Liver (tissue), 9 donors: Measurements from ENCODE around the gene RNPEPL1. TPM values are rescaled to one million over a fixed set of nuclear protein-coding genes. Genes with fewer than 3 reads are reported as not detected.

Experiments used
- DNase-seq: peaks from one replicate; pipeline ENCODE4 v3.0.0-alpha.2; 2017; ENCODE audit warnings: low spot score
- H3K27ac ChIP-seq, 2 donors: one replicate each; pipeline ENCODE4 v1.7.0; 2013; ENCODE audit warnings: inconsistent platforms in 2 of 2, low read length in 2 of 2, control low read depth in 1 of 2, low read depth in 1 of 2, mild to moderate bottlenecking in 1 of 2
- H3K27me3 ChIP-seq, 4 donors: one replicate each; pipeline versions ENCODE4 v1.6.1 to v1.7.0; 2013; ENCODE audit warnings: low read length in 3 of 4, inconsistent platforms in 1 of 4, mild to moderate bottlenecking in 1 of 4, moderate library complexity in 1 of 4; ENCODE audit not compliant: control insufficient read depth in 4 of 4, insufficient read depth in 4 of 4
- H3K36me3 ChIP-seq, 4 donors: one replicate each; pipeline versions ENCODE4 v1.6.1 to v1.7.0; 2013; ENCODE audit warnings: low read length in 3 of 4, mild to moderate bottlenecking in 3 of 4, low read depth in 1 of 4, moderate library complexity in 1 of 4; ENCODE audit not compliant: control insufficient read depth in 4 of 4, insufficient read depth in 3 of 4
- H3K4me1 ChIP-seq, 4 donors: one replicate each; pipeline versions ENCODE4 v1.6.1 to v1.7.0; 2013; ENCODE audit warnings: low read length in 3 of 4, mild to moderate bottlenecking in 3 of 4, moderate library complexity in 1 of 4; ENCODE audit not compliant: control insufficient read depth in 4 of 4, insufficient read depth in 4 of 4
- H3K4me3 ChIP-seq, 3 donors: one replicate each; pipeline versions ENCODE4 v1.6.1 to v1.7.0; 2013; ENCODE audit warnings: low read length in 3 of 3, control low read depth in 1 of 3, low read depth in 1 of 3, mild to moderate bottlenecking in 1 of 3
- H3K9ac ChIP-seq, 2 donors: one replicate each; pipeline ENCODE4 v1.7.0; 2013; ENCODE audit warnings: low read length in 2 of 2, mild to moderate bottlenecking in 2 of 2, moderate library complexity in 2 of 2, control low read depth in 1 of 2, low read depth in 1 of 2
- H3K9me3 ChIP-seq, 4 donors: one replicate each; pipeline versions ENCODE4 v1.6.1 to v1.7.0; 2013; ENCODE audit warnings: low read length in 3 of 4; ENCODE audit not compliant: control insufficient read depth in 4 of 4
- GABPA ChIP-seq, 2 donors: IDR thresholded peaks in 1 of 2; conservative IDR thresholded peaks in 1 of 2; 2 replicates each; pipeline ENCODE4 v1.6.1; 2016; ENCODE audit warnings: antibody characterized with exemption in 2 of 2, mild to moderate bottlenecking in 1 of 2, moderate library complexity in 1 of 2
- JUND ChIP-seq, 2 donors: IDR thresholded peaks; 2 replicates each; pipeline ENCODE4 v1.6.1; 2016; ENCODE audit warnings: antibody characterized with exemption in 2 of 2
- SP1 ChIP-seq: IDR thresholded peaks from 2 replicates; pipeline ENCODE4 v1.6.1; 2018; ENCODE audit warnings: antibody characterized with exemption, mild to moderate bottlenecking
- TAF1 ChIP-seq: conservative IDR thresholded peaks from 2 replicates; pipeline ENCODE4 v1.6.1; 2016; ENCODE audit warnings: antibody characterized with exemption, mild to moderate bottlenecking
- YY1 ChIP-seq: IDR thresholded peaks from 2 replicates; pipeline ENCODE4 v1.6.1; 2016; ENCODE audit warnings: antibody characterized with exemption, mild to moderate bottlenecking
- ZBTB33 ChIP-seq: IDR thresholded peaks from 2 replicates; pipeline ENCODE4 v1.6.1; 2016; ENCODE audit warnings: antibody characterized with exemption
- WGBS: extraction: QIAGEN DNeasy Blood & Tissue Kit; methylation state at CpG from one replicate; pipeline ENCODE4 v1.1.7; 2013; 5-methylcytosine and 5-hydroxymethylcytosine counted together
- polyA plus RNA-seq, 2 donors: library from polyadenylated mRNA; stranded (reverse) in 1 of 2; unstranded in 1 of 2; fragments of 200-250 nt in 1 of 2; fragments of >200 nt in 1 of 2; fragmentation: Nextera tagmentation in 1 of 2; extraction: Ambion mirVana in 1 of 2; gene quantifications; one replicate each; pipeline versions ENCODE4 v1.2.1 to v1.2.3, GENCODE V29; 2013 to 2015
- total RNA-seq, 2 donors: library from RNA; depleted of rRNA; stranded (reverse); fragments of >200 nt; gene quantifications; one replicate each; pipeline ENCODE4 v1.2.3, GENCODE V29; 2014
- TF ChIP-seq, protein P1 (sequence below): IDR thresholded peaks from 2 replicates; pipeline ENCODE4 v1.6.1; 2016; ENCODE audit warnings: antibody characterized with exemption, mild to moderate bottlenecking
- donor health status: healthy.
- donor health status: healthy.
- donor health status: healthy.
- donor health status: healthy.
- donor health status: healthy.

Gene RNPEPL1
- total and polyA plus RNA-seq, 4 donors: 24.8 to 43.9 (median 29.4) TPM

DNA sequence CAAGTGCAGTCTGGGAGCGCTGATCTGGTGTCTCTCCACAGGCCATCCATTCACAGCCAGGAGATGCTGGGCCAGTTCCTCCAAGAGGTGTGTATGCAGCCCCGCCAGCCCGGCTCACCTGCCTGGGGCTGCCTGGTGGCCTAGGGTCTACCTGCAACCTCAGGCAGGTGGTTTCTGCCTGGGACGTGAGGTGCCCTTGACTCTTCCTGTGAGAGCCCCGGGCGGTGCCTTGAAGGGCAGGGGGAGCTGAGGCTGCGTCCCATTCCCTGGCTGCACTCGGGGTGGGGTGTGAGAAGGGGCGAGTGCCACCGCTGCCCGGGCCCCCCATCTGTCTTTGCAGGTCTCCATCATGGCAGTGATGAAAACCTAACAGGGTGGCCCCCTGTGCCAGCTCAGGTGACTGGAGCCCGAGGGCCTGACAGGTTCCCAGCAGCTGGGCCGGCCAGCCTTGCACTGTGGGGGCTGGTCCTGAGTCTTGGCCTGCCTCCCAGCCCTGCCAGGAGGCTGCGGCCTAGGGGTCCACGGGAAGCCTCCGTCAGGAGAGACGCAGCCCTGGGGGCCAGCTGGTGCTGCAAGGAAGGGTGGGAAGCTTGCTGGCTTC is 30.1 kb downstream of the RNPEPL1 start:
- WGBS: 97% methylated on average over 17 of the region's 17 CpGs
- Histone ChIP-seq H3K27ac (no peak overlapping the region), H3K27me3 (no peaks in the 10 kb centered on the region), H3K9ac (no peak overlapping the region), H3K9me3 (no peaks in the 10 kb centered on the region), H3K4me1 (peaks cover 9 to 20% (median 17%) of the 10 kb centered on the region in 4 donors), H3K36me3 (peaks cover 0 to 11% (median 4%) of the 10 kb centered on the region in 4 donors), H3K4me3 (no peak overlapping the region)
- TF ChIP-seq ZBTB33 (no peak), TAF1 (no peak)
- no peak for DNase-seq

GRCh38 chr2:240599141-240599583 is 30.9 kb downstream of the RNPEPL1 start:
- 97% methylated on average over 11 of the region's 11 CpGs for WGBS
- Histone ChIP-seq H3K27ac (no peak overlapping the region), H3K36me3 (peaks cover 0 to 11% (median 4%) of the 10 kb centered on the region in 4 donors), H3K27me3 (no peaks in the 10 kb centered on the region), H3K9me3 (no peaks in the 10 kb centered on the region), H3K4me3 (no peak overlapping the region), H3K9ac (no peak overlapping the region), H3K4me1 (peaks cover 9 to 23% (median 19%) of the 10 kb centered on the region in 4 donors)
- no peak for TF ChIP-seq GABPA (IDR thresholded peaks at IDR 0.05 in 1 of 2, conservative IDR thresholded peaks at IDR 0.05 in 1 of 2)
- TF ChIP-seq ZBTB33: no peak
- DNase-seq: no peak

DNA sequence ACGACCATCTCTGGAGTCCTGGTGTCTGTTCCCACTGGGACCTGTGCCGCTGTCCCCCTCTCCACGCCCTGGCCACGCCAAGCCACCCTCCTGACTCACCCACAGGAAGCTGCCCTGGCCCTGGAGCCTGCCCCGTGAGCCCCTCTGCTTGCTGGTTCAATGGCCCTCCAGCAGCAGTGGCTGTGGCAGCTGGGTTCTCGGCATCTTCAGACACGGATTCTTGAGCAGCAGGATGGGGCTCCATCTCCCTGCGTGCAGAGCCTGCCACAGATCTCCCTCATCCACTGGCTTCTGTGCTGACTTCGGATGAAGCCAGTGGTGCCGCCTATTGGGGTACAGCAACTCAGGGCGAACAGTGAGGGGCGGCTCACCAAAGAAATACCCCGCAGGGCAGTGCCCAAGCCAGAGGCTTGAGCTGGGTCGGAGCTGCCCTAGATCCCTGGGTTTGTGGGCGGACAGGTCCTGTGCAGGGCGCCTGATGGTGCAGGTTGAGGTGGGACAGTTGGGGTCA is 32.2 kb downstream of the RNPEPL1 start:
- Histone ChIP-seq H3K4me1 (peaks cover 8 to 25% (median 21%) of the 10 kb centered on the region in 4 donors), H3K9ac (no peak overlapping the region), H3K4me3 (no peak overlapping the region), H3K27me3 (no peaks in the 10 kb centered on the region), H3K27ac (no peak overlapping the region), H3K36me3 (peaks cover 0 to 11% (median 4%) of the 10 kb centered on the region in 4 donors), H3K9me3 (no peaks in the 10 kb centered on the region)
- no peak for TF ChIP-seq SP1
- WGBS: 97% methylated on average over 16 of the region's 16 CpGs
- DNase-seq: no peak

DNA sequence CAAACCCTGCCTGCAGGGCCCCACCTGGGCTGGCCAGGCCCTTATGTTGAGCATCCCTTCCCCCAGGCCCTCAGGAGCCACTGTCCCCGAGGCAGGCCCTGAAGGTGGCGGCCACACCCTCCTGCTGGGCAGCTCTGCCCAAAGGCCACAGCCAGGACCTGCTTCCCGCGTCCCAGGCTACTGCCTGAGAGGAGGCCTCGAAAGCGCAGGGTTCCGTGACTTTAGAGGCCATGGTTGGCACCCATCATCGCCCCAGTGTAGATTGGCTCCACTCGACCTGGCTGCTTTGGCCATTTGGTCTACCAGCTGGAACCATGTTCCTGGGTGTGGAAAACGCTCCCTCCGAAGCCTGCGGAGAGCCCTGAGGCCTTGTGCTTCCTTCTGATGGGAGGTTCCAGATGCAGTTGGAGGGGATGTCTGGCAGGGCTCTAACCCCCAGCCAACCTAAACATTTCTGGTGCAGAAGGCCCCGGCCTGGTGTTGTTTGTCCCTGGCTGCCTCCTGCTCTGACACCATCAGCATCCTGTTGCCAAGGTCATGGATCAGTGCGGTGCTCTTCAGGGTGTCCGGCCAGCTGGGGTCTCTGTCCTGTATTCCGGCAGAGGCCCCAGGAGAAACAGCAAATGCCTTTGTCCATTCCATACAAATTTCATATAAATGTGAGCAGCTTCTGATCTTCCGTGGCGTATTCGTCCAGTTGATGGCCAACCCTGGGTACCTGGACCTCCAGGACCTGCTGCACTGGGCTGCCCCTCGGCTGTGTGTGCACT is 33.0 kb downstream of the RNPEPL1 start:
- peaks cover 3 to 17% (median 13%) of the 10 kb centered on the region in 4 donors for H3K4me1 ChIP-seq
- no peaks in the 10 kb centered on the region for H3K9me3 ChIP-seq
- H3K4me3 ChIP-seq: no peak overlapping the region
- no peaks in the 10 kb centered on the region for H3K27me3 ChIP-seq
- DNase-seq: no peak
- H3K27ac ChIP-seq: no peak overlapping the region
- WGBS: 85% methylated on average over 20 of the region's 20 CpGs
- no peak overlapping the region for H3K9ac ChIP-seq
- peaks cover 0 to 11% (median 4%) of the 10 kb centered on the region in 4 donors for H3K36me3 ChIP-seq
- no peak for TF ChIP-seq ZBTB33
- TF ChIP-seq JUND (IDR thresholded peaks at IDR 0.05): no peak
- TF ChIP-seq YY1: no peak
- TF ChIP-seq, protein P1, sequence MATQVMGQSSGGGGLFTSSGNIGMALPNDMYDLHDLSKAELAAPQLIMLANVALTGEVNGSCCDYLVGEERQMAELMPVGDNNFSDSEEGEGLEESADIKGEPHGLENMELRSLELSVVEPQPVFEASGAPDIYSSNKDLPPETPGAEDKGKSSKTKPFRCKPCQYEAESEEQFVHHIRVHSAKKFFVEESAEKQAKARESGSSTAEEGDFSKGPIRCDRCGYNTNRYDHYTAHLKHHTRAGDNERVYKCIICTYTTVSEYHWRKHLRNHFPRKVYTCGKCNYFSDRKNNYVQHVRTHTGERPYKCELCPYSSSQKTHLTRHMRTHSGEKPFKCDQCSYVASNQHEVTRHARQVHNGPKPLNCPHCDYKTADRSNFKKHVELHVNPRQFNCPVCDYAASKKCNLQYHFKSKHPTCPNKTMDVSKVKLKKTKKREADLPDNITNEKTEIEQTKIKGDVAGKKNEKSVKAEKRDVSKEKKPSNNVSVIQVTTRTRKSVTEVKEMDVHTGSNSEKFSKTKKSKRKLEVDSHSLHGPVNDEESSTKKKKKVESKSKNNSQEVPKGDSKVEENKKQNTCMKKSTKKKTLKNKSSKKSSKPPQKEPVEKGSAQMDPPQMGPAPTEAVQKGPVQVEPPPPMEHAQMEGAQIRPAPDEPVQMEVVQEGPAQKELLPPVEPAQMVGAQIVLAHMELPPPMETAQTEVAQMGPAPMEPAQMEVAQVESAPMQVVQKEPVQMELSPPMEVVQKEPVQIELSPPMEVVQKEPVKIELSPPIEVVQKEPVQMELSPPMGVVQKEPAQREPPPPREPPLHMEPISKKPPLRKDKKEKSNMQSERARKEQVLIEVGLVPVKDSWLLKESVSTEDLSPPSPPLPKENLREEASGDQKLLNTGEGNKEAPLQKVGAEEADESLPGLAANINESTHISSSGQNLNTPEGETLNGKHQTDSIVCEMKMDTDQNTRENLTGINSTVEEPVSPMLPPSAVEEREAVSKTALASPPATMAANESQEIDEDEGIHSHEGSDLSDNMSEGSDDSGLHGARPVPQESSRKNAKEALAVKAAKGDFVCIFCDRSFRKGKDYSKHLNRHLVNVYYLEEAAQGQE: no peak
- TF ChIP-seq GABPA (IDR thresholded peaks at IDR 0.05 in 1 of 2, conservative IDR thresholded peaks at IDR 0.05 in 1 of 2): no peak
- TF ChIP-seq SP1: no peak
